Measurements from ENCODE around the gene GALNT5.

The GALNT5 gene

GRCh38 chr2:157251932-157252331 is 5.6 kb upstream of the GALNT5 start:
- no peak for TF ChIP-seq CTCF (IDR thresholded peaks at IDR 0.05; ENCODE audit: low read depth, low read length)
- DNase-seq (ENCODE audit: extremely low read depth, low read depth): no peak

- no peak for TF ChIP-seq CTCF (IDR thresholded peaks at IDR 0.05; ENCODE audit: low read depth, low read length)
- DNase-seq (ENCODE audit: extremely low read depth, low read depth): no peak
Measured at GRCh38 chr2:157252529-157252928, 5.0 kb upstream of the GALNT5 start.

GRCh38 chr2:157254041-157254440 is 3.5 kb upstream of the GALNT5 start:
- TF ChIP-seq CTCF (IDR thresholded peaks at IDR 0.05; ENCODE audit: low read depth, low read length): no peak
- no peak for DNase-seq (ENCODE audit: extremely low read depth, low read depth)

- no peak for DNase-seq (ENCODE audit: extremely low read depth, low read depth)
- TF ChIP-seq CTCF (IDR thresholded peaks at IDR 0.05; ENCODE audit: low read depth, low read length): no peak
Measured at GRCh38 chr2:157255746-157256145, 1.8 kb upstream of the GALNT5 start.

- no peak for DNase-seq (ENCODE audit: extremely low read depth, low read depth)
- TF ChIP-seq CTCF (IDR thresholded peaks at IDR 0.05; ENCODE audit: low read depth, low read length): no peak
Measured at GRCh38 chr2:157256626-157257025, 879 bp upstream of the GALNT5 start.

GRCh38 chr2:157258520-157259326 is 1.2 kb downstream of the GALNT5 start:
- no peak for TF ChIP-seq CTCF (IDR thresholded peaks at IDR 0.05; ENCODE audit: low read depth, low read length)

GRCh38 chr2:157259386-157259785 is 1.9 kb downstream of the GALNT5 start:
- DNase-seq (ENCODE audit: extremely low read depth, low read depth): no peak

More at GRCh38 chr2:157258520-157259326, 1.2 kb downstream of the GALNT5 start:
- DNase-seq (ENCODE audit: extremely low read depth, low read depth): no peak

More at GRCh38 chr2:157259386-157259785, 1.9 kb downstream of the GALNT5 start:
- TF ChIP-seq CTCF (IDR thresholded peaks at IDR 0.05; ENCODE audit: low read depth, low read length): no peak
